ENCODE data around the gene PPIAL4G.
"Not testable (repeated sequence)": the region's sequence is repeated elsewhere in the genome, so short reads cannot be mapped to it uniquely, and the experiment has no call there.

PPIAL4G gene

GRCh38 chr1:148435406-148435805 is 47.7 kb downstream of the PPIAL4G start:
- no peak overlapping the region for H3K4me3 ChIP-seq (ENCODE audit: low read length)
- no peak for TF ChIP-seq CTCF (conservative IDR thresholded peaks at IDR 0.05; ENCODE audit: low read length)
- no peak for DNase-seq (ENCODE audit: low read depth)

GRCh38 chr1:148434832-148435231 is 48.3 kb downstream of the PPIAL4G start:
- no peak for DNase-seq (ENCODE audit: low read depth)
- TF ChIP-seq CTCF (conservative IDR thresholded peaks at IDR 0.05; ENCODE audit: low read length), result no peak

GRCh38 chr1:148432916-148433317 is 50.2 kb downstream of the PPIAL4G start:
- H3K4me3 ChIP-seq (ENCODE audit: low read length), result not testable (repeated sequence)
- DNase-seq (ENCODE audit: low read depth), result peak; percentile 16

More at GRCh38 chr1:148434832-148435231, 48.3 kb downstream of the PPIAL4G start:
- H3K4me3 ChIP-seq (ENCODE audit: low read length), result no peak overlapping the region

All from AG10803 (cell line).